T-helper 9 cell (primary cell): Measurements from ENCODE around the gene SCRN3.
"Not testable (repeated sequence)": the region's sequence is repeated elsewhere in the genome, so short reads cannot be mapped to it uniquely, and the experiment has no call there.

Experiments
- DNase-seq: peaks from one replicate; pipeline ENCODE4 v3.0.0-alpha.2; 2020

SCRN3 gene

GRCh38 chr2:174410039-174410438 is 14.5 kb downstream of the SCRN3 start:
- not testable (repeated sequence) for DNase-seq

DNA sequence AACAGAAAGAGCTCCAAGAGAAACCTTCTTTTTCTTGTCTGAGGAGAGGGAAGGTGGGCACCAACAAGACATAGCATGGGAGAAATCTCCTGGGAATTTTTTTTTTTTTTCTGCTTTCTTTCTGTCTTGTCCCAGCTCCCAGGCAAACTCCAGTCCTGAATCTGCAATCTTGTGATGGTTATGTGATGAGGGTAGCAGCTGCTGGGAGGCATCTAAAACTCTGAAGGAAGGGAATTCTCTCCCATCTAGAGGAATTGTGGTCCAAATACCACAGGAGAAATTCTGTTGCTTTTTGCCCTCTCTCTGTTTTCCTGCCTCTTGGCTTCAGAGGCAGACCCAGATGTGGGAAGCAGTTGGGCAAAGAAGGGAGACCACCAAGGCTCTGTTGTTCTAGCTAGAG is 16.7 kb downstream of the SCRN3 start:
- no peak for DNase-seq

GRCh38 chr2:174428214-174428613 is 32.7 kb downstream of the SCRN3 start:
- DNase-seq: no peak

- DNase-seq: no peak
Observed at GRCh38 chr2:174430066-174430465, 34.5 kb downstream of the SCRN3 start.

DNA sequence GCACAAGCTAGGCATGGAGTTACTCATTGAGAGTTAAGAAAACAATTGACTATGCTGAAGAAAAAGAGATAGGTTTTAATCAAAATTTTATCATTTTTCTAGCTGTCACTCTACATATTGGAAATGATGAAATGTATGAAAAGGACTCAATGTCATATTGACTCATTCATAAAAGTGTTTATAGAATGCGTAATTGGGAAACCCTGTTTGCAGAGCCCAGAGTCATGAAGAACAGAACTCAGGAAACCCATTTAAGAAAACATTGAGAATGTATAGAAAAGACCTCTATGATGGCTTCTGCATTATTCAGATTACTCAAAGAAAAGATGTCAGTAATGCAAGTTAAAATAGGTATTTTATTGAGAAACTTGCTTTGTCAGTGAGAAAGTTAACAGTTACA is 36.4 kb downstream of the SCRN3 start:
- DNase-seq: no peak

DNA sequence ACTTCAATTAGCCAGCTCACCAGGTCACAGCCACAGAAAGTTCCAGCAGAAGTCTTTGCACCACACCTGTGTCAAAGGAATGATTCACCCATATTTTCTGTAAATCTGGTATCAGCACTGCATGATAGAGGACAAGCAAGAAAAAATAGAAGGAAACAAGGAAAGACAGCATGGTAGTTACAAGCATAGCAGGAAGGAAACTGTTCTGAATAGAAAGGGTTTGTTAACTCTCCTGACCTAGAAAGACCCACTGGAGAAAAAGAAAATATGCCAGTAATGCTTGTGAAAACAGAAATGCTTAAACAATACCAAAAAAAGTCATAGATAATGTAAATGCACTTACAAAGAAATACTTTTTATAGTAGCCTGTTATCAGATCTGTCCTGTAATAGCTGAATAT is 40.8 kb downstream of the SCRN3 start:
- no peak for DNase-seq

DNA sequence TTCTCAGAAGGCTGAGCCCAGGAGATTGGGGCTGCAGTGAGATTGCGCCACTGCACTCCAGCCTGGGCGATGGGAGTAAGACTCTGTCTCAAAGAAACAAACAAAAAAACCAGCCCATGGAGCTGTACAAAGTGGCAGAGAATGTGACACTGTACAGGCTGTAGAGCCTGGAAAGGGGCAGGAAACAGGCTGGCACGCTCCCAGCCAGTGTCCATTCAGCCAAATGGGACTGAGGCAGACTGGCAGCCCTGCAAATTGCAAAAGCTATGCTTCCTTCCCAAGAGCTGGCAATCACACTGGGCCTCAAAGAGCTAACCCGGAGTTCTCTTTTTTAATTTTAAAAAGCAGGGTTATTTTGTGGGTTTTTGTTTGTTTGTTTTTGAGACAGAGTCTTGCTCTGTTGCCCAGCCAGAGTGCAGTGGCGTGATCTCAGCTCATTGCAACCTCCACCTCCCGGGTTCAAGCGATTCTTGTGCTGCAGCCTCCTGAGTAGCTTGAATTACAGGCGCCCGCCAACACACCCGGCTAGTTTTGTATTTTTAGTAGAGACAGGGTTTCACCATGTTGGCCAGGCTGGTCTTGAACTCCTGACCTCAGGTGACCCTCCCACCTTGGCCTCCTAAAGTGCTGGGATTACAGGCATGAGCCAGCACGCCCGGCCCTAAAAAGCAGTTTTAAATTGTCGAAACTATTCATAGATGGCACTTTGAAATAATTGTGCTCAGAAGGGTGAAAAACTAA is 42.8 kb downstream of the SCRN3 start:
- no peak for DNase-seq

- no peak for DNase-seq
Observed at GRCh38 chr2:174439323-174439722, 43.8 kb downstream of the SCRN3 start.

GRCh38 chr2:174439950-174440349 is 44.4 kb downstream of the SCRN3 start:
- no peak for DNase-seq

GRCh38 chr2:174442546-174443510 is 47.3 kb downstream of the SCRN3 start:
- no peak for DNase-seq

GRCh38 chr2:174444761-174445160 is 49.2 kb downstream of the SCRN3 start:
- DNase-seq: no peak

DNA sequence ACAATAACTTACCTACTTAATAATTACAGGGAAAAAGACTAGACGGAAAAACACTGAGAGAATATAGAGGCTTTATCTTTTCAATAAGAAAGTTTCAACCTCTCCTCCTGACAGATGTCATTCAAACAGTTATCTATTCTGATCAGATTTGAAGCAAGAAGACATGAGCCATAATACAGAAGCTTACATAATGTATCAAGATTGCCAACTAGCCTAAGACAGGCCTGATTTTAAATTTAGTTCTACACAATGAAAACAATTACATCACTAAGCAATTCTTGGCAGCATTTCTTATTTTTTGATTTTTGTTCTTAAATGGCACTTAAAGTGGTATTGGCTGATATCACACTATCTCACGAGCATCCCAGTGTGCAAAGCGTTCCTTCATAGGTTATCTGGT is 49.7 kb downstream of the SCRN3 start:
- no peak for DNase-seq

- DNase-seq: no peak
Observed at GRCh38 chr2:174446531-174446930, 51.0 kb downstream of the SCRN3 start.

DNA sequence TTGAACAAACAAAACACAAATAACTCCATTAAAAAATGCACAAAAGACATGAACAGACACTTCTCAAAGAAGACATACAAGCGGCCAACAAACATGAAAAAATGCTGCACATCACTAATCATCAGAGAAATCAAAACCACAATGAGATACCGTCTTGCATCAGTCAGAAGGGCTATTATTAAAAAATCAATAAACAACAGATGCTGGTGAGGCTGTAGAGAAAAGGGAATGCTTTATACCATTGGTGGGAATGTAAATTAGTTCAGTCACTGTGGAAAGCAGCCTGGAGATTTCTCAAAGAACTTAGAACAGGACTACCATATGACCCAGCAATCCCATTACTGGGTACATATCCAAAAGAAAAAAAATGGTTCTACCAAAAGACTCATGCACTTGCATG is 53.5 kb downstream of the SCRN3 start:
- DNase-seq: no peak

DNA sequence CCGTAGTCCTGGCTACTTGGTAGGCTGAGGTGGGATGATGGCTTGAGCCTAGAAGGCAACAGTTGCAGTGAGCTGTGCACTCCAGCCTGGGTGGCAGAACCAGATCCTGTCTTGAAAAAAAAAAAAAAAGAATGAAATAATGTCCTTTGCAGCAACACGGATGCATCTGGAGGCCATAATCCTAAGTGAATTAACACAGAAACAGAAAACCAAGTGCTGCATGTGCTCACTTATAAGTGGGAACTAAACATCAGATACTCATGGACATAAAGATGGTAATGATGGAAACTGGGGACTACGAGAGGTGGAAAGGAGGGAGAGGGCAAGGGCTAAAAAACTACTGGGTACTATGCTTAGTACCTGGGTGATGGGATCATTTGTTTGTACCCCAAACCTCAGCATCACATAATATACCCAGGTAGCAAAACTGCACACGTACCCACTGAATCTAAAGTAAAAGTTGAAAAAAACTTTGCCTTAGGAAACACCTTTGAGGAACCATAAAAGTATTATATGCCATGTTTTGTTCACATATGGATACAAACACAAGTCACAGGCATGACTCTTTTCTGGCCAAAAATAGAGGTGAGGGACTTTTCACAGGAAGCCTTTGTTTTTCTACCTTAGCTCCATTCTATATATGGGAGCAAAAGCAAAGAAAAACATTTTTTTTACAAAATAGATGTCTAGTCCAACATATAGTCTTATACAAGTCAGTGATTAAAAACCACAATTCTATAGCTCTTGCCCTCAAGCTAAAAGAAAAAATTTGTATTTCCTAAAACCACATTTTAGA is 54.7 kb downstream of the SCRN3 start:
- DNase-seq: no peak

GRCh38 chr2:174454566-174454965 is 59.0 kb downstream of the SCRN3 start:
- DNase-seq: no peak

- DNase-seq: no peak
Observed at GRCh38 chr2:174461221-174461620, 65.7 kb downstream of the SCRN3 start.

GRCh38 chr2:174465327-174465726 is 69.8 kb downstream of the SCRN3 start:
- no peak for DNase-seq

DNA sequence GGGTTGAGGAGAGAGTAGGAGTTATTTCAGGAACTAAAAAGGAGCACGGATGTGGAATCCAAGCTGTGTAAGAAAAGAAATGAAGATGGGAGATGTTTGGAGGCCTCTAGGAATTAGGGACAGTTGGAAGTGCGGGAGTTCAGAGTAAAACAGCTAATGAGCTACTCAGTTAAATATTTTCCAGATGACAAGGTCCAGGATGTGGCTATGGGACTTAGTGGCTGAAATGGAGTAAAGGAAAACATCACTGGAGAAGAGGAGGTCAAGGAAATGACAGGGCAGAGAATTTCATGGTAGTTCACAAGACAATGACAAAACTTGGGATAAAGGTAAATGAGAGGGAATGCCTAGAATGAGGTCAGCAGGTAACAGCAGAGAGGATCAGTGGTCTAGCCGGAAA is 78.3 kb downstream of the SCRN3 start:
- no peak for DNase-seq

DNA sequence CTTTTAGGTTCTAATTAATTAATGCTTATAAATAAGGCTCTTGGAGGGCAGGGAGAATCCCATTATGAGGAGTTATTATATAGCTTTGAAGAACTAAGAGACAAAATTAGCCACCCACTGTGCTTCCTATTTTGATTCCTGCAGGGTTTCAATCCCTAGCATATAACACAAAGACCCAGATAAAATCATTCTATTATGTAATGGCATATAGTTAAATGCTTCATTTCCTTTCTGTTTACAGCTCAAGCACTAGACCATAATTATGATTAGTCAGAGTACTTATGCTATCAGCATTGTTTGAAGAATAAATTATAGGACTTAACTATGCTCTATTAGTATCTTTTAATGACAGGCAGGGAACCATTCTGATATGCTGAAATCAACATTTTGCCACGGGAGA is 82.2 kb downstream of the SCRN3 start:
- no peak for DNase-seq
